Ishikawa (cell line): ENCODE data around the gene ATP8A2.

Source experiments
- EGR1 ChIP-seq: IDR thresholded peaks from 2 replicates; pipeline ENCODE4 v1.6.1; 2012
- EP300 ChIP-seq: IDR thresholded peaks from 2 replicates; pipeline ENCODE4 v1.6.1; 2012; ENCODE audit warnings: borderline replicate concordance
- REST ChIP-seq: IDR thresholded peaks from 2 replicates; pipeline ENCODE4 v1.6.1; 2012; ENCODE audit warnings: low read depth, mild to moderate bottlenecking
- TAF1 ChIP-seq: IDR thresholded peaks from 2 replicates; pipeline ENCODE4 v1.6.1; 2012; ENCODE audit warnings: low read depth, mild to moderate bottlenecking
- TEAD4 ChIP-seq: IDR thresholded peaks from 2 replicates; pipeline ENCODE4 v1.6.1; 2012
- USF1 ChIP-seq: IDR thresholded peaks from 2 replicates; pipeline ENCODE4 v1.6.1; 2012
- ZBTB7A ChIP-seq: IDR thresholded peaks from 2 replicates; pipeline ENCODE4 v1.6.1; 2012; ENCODE audit warnings: low read depth

DNA sequence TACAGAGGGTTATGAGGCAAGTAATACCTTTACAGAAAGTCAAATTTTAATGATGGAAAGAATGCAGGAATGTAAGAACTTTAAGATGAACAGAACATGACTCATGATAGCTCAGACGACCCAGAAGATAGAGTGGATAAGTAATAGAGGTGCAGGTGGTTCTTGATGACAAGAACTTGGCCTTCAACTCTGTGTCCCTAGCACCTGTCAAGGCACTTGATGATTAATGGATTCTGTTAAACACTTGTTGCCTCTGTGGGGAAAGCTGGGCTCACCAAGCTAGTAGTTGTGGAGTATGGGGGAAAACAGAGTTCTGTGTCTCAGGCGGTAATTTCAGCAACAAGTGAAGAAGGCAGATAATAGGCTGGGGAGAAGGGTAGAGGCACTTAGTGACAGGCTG lies 306.2 kb downstream of the ATP8A2 start:
- TF ChIP-seq EP300 (no peak), TAF1 (no peak), EGR1 (no peak), USF1 (no peak), TEAD4 (no peak), ZBTB7A (no peak), REST (no peak)
